ENCODE results near the gene EME2.
"Not testable (repeated sequence)": the region's sequence is repeated elsewhere in the genome, so short reads cannot be mapped to it uniquely, and the experiment has no call there.

The EME2 gene

GRCh38 chr16:1793578-1794220 lies 21.1 kb downstream of the EME2 start, which contains the start of gene IGFALS:
TSS of gene IGFALS (minus strand) at chr16:1793705. CDS start at chr16:1793652, 53 bp downstream.
- no peak for DNase-seq

- no peak for DNase-seq
Observed at GRCh38 chr16:1794221-1794871, 21.7 kb downstream of the EME2 start.

GRCh38 chr16:1794908-1795666 lies 22.5 kb downstream of the EME2 start:
- DNase-seq, result no peak

GRCh38 chr16:1799263-1799662 lies 26.7 kb downstream of the EME2 start:
- not testable (repeated sequence) for DNase-seq

GRCh38 chr16:1800701-1801100 lies 28.1 kb downstream of the EME2 start:
- DNase-seq, result no peak

GRCh38 chr16:1807626-1808025 lies 35.0 kb downstream of the EME2 start:
- no peak for DNase-seq

- no peak for DNase-seq
Observed at GRCh38 chr16:1808691-1809090, 36.1 kb downstream of the EME2 start.

- no peak for DNase-seq
Observed at GRCh38 chr16:1809281-1809801, 36.7 kb downstream of the EME2 start.

GRCh38 chr16:1810106-1810505 lies 37.5 kb downstream of the EME2 start:
- DNase-seq, result no peak

GRCh38 chr16:1810536-1810935 lies 37.9 kb downstream of the EME2 start:
- no peak for DNase-seq

GRCh38 chr16:1812732-1813163 lies 40.1 kb downstream of the EME2 start:
- peak; percentile 32 for DNase-seq

GRCh38 chr16:1815461-1815860 lies 42.9 kb downstream of the EME2 start:
- no peak for DNase-seq

- no peak for DNase-seq
Observed at GRCh38 chr16:1816396-1817275, 44.0 kb downstream of the EME2 start.

- no peak for DNase-seq
Observed at GRCh38 chr16:1817276-1817589, 44.6 kb downstream of the EME2 start.

GRCh38 chr16:1817716-1818115 lies 45.1 kb downstream of the EME2 start:
- DNase-seq, result no peak

GRCh38 chr16:1818204-1818872 lies 45.7 kb downstream of the EME2 start:
- DNase-seq, result no peak

- no peak for DNase-seq
Observed at GRCh38 chr16:1818873-1819525, 46.4 kb downstream of the EME2 start.

- no peak for DNase-seq
Observed at GRCh38 chr16:1819611-1820010, 47.0 kb downstream of the EME2 start.

- DNase-seq, result no peak
Observed at GRCh38 chr16:1820096-1820945, 47.7 kb downstream of the EME2 start.

GRCh38 chr16:1820946-1821290 lies 48.3 kb downstream of the EME2 start:
- DNase-seq, result no peak
